PC-9 (cell line): ENCODE results near the gene ENPP3.

Source experiments
- CTCF ChIP-seq: fragments of 200-600 bp; sonication (generic); conservative IDR thresholded peaks from 2 replicates; pipeline ENCODE4 v1.6.1; 2017; ENCODE audit warnings: mixed run types, antibody characterized with exemption, mild to moderate bottlenecking, moderate library complexity
- EZH2 ChIP-seq: fragments of 200-600 bp; sonication (generic); IDR thresholded peaks from 2 replicates; pipeline ENCODE4 v1.8.0; 2017; ENCODE audit warnings: antibody characterized with exemption, low read depth

- TF ChIP-seq EZH2 (no peak), CTCF (no peak)
Observed at GRCh38 chr6:131587909-131588308, 49.2 kb upstream of the ENPP3 start.
